Psoas muscle (tissue), 8 donors: ENCODE results near the gene DEFB124. TPM values are rescaled to one million over a fixed set of nuclear protein-coding genes. Genes with fewer than 3 reads are reported as not detected.

Source experiments
- ATAC-seq, 4 donors: fragments of 200-7000 bp; cut with Tn5 transposase; one replicate each; pipeline ENCODE4 v1.9.1; 2020; ENCODE audit warnings: moderate library complexity in 3 of 4, mild to moderate bottlenecking in 2 of 4
- DNase-seq, 2 donors: peaks; one replicate each; pipeline ENCODE4 v3.0.0-alpha.2; 2020
- H3K27ac ChIP-seq: fragments of 200-600 bp; one replicate; pipeline ENCODE4 v1.8.0; 2022
- H3K27me3 ChIP-seq, 3 donors: fragments of 200-600 bp in 1 of 3; one replicate each; pipeline versions ENCODE4 v1.6.1 to v1.8.0; 2013 to 2022; ENCODE audit warnings: low read length in 2 of 3, mild to moderate bottlenecking in 2 of 3, moderate library complexity in 1 of 3; ENCODE audit not compliant: insufficient read depth in 3 of 3
- H3K36me3 ChIP-seq, 2 donors: fragments of 200-600 bp in 1 of 2; one replicate each; pipeline versions ENCODE4 v1.6.1 to v1.8.0; 2013 to 2022; ENCODE audit warnings: low read depth in 1 of 2, mild to moderate bottlenecking in 1 of 2, moderate library complexity in 1 of 2; ENCODE audit not compliant: insufficient read depth in 1 of 2
- H3K4me1 ChIP-seq: fragments of 200-600 bp; one replicate; pipeline ENCODE4 v1.8.0; 2022
- H3K4me3 ChIP-seq: fragments of 200-600 bp; one replicate; pipeline ENCODE4 v1.8.0; 2022; ENCODE audit warnings: mild to moderate bottlenecking
- H3K9me3 ChIP-seq: fragments of 200-600 bp; one replicate; pipeline ENCODE4 v1.8.0; 2022
- CTCF ChIP-seq: fragments of 200-600 bp; IDR thresholded peaks from one replicate; pipeline ENCODE4 v1.8.0; 2022; ENCODE audit warnings: antibody characterized with exemption
- WGBS, 3 donors: extraction: QIAGEN DNeasy Blood & Tissue Kit; methylation state at CpG; one replicate each; pipeline versions ENCODE4 v1.1.6 to v1.1.7; 2013; 5-methylcytosine and 5-hydroxymethylcytosine counted together
- intact Hi-C, 2 donors: fragments of 100-400 bp; cut with DNase I; formaldehyde crosslinking; loops; one replicate each; pipeline versions ENCODE4 v1.11.0 to v1.14.2; 2022
- polyA plus RNA-seq, 3 donors: library from polyadenylated mRNA; stranded (reverse); fragments of 200-250 nt; gene quantifications; one replicate each; pipeline ENCODE4 v1.2.3, GENCODE V29; 2013
- total RNA-seq, 4 donors: library from RNA; stranded (reverse); fragmentation: NEBNext Ultra II Directional in 2 of 4; extraction: Animal tissue kit (Norgen Biotek cat#: 25700) in 2 of 4; gene quantifications; one replicate each; pipeline versions ENCODE4 v1.2.1 to v1.2.4, GENCODE V29; 2021 to 2023
- donor health status: healthy with polysubstance abuse.
- donor health status: DM: no; HTN: no; CAD: no; lungs with moderate emphysema.
- donor health status: Bipolar disorder and iron deficiency.
- donor health status: healthy.
- donor health status: DM: yes; HTN: yes; CAD: no.
- donor health status: DM: no; HTN: no; CAD: no.
- donor health status: DM: no; HTN: no; CAD: no.
- donor health status: DM: yes; HTN: yes; CAD: no.

Gene DEFB124
- total and polyA plus RNA-seq, 7 donors = 0.18 TPM; not detected in 6

DNA sequence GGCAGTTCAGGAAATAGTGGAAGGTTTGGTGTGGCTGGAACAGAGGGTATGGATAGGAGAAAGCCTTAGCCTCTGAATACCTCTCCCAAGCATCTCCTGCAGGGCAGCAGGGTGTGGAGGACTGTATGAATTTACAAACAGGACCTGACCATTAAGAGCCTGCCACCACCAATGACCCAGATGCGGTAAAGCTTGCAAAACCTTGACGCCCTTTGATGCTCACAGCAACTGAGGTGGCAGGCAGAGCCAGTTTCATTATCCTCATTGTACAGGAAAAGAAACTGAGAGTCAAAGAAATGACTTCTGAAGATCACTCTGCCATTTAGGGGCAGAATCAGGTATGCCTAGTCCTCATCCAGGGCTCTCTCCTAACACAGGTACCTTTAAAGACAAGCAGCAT is 41.7 kb upstream of the DEFB124 start:
- Histone ChIP-seq H3K27ac (peak overlapping the region; percentile 46), H3K4me1 (peaks cover 46% of the 10 kb centered on the region), H3K27me3 (no peaks in the 10 kb centered on the region), H3K9me3 (no peaks in the 10 kb centered on the region), H3K4me3 (peak overlapping the region; percentile 4), H3K36me3 (peaks cover 2 to 22% of the 10 kb centered on the region in 2 donors)
- 92 to 96% (median 95%) methylated on average over 2 of the region's 2 CpGs for WGBS, 3 donors
- intact Hi-C loops = no loop called here
- TF ChIP-seq CTCF = no peak
- ATAC-seq = no peak
- DNase-seq = no peak

GRCh38 chr20:31516166-31516565 is 41.2 kb upstream of the DEFB124 start:
- ATAC-seq (no peak), DNase-seq (no peak)
- TF ChIP-seq CTCF = no peak
- intact Hi-C loops = no loop called here
- Histone ChIP-seq H3K27ac (no peak overlapping the region), H3K4me1 (peaks cover 41% of the 10 kb centered on the region), H3K4me3 (peak overlapping the region; percentile 99), H3K27me3 (no peaks in the 10 kb centered on the region), H3K9me3 (no peaks in the 10 kb centered on the region), H3K36me3 (peaks cover 2 to 21% of the 10 kb centered on the region in 2 donors)
- WGBS, 3 donors = 93 to 97% (median 94%) methylated on average over 4 of the region's 4 CpGs

DNA sequence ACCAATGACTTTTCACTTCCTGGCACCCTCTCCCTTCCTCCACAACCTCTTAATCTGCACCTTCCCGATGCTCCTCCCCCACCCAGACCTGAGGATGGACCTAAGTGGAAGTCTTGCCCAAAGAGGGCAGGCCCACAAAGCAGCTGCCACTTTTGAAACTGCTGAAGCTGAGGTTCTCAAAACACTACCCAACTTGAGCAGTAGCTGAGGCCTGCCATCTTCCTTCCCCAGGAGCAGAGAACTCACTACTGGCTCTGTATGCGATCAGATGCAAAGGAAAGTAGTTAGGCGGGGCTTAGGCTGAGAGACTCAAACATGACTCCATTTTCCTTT is 40.8 kb upstream of the DEFB124 start:
- intact Hi-C loops = no loop called here
- Histone ChIP-seq H3K4me3 (peak overlapping the region; percentile 99), H3K27me3 (no peaks in the 10 kb centered on the region), H3K36me3 (peaks cover 2 to 17% of the 10 kb centered on the region in 2 donors), H3K9me3 (no peaks in the 10 kb centered on the region), H3K27ac (no peak overlapping the region), H3K4me1 (peaks cover 37% of the 10 kb centered on the region)
- ATAC-seq (no peak), DNase-seq (no peak)
- WGBS, 3 donors = 80 to 92% (median 88%) methylated on average over 3 of the region's 3 CpGs
- no peak for TF ChIP-seq CTCF

DNA sequence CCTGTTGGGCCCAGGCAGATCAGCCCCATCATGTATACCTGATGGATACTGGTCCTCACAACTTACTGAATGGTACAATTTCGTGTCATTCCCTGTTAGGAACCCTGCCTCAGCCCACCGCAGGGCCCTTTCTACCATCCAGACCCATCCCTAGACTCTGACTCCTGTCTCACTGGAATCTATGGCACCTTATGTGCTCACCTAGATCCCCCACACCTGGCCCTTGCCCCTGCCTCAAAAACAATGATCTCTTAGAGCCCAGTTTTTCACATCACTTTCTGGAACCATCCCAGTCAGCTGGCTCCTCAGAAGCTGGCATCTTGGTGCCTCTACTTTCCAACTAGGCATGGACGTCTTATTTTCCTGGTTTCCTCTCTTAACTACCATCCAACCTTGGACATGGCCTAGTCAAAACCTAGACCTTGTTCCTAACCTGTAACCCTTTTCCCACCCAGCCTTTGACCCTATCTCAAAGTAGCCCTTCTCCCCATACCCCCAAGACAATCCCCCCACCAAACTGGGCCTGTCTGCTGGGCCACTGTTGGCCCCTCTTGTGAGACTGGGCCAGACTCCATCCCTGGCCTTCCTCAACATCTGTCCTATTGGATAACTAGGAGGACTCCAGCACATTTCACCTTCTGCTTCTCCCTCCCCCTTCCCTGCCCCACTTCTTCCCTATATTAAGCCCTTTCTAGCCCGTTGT is 40.3 kb upstream of the DEFB124 start:
- 6 to 11% (median 10%) methylated on average over 4 of the region's 4 CpGs for WGBS, 3 donors
- no peaks in the 10 kb centered on the region for H3K9me3 ChIP-seq
- H3K4me3 ChIP-seq = peak overlapping the region; percentile 99
- DNase-seq = no peak
- no peaks in the 10 kb centered on the region for H3K27me3 ChIP-seq
- no peak for ATAC-seq
- peak overlapping the region; percentile 95 for H3K27ac ChIP-seq
- intact Hi-C loops = no loop called here
- peaks cover 2 to 16% of the 10 kb centered on the region in 2 donors for H3K36me3 ChIP-seq
- no peak for TF ChIP-seq CTCF
- H3K4me1 ChIP-seq = peaks cover 33% of the 10 kb centered on the region
